ENCODE measurements around the gene GVQW3. TPM values are rescaled to one million over a fixed set of nuclear protein-coding genes. Genes with fewer than 3 reads are reported as not detected.

GVQW3 gene
- total and polyA plus RNA-seq, 11 donors: 0.19 to 2.3 (median 1.0) TPM

GRCh38 chr11:76391021-76391420 is 9.9 kb downstream of the GVQW3 start:
- 68 to 73% (median 72%) methylated on average over 6 of the region's 6 CpGs for WGBS, 4 donors
- Histone ChIP-seq H3K4me3 (no peak overlapping the region), H3K27me3 (no peaks in the 10 kb centered on the region), H3K27ac (no peak overlapping the region), H3K4me1 (no peaks in the 10 kb centered on the region), H3K36me3 (no peaks in the 10 kb centered on the region), H3K9me3 (no peaks in the 10 kb centered on the region)
- no peak for TF ChIP-seq CTCF (IDR thresholded peaks at IDR 0.05)
- no peak for TF ChIP-seq POLR2A (IDR thresholded peaks at IDR 0.05)
- intact Hi-C loops (cut with DNase I): no loop called here
- DNase-seq (no peak), ATAC-seq (no peak)

GRCh38 chr11:76391811-76392475 is 10.8 kb downstream of the GVQW3 start:
- TF ChIP-seq CTCF (IDR thresholded peaks at IDR 0.05) (no peak), POLR2A (IDR thresholded peaks at IDR 0.05) (no peak)
- no peak overlapping the region for H3K27ac ChIP-seq
- H3K36me3 ChIP-seq: no peaks in the 10 kb centered on the region
- H3K4me3 ChIP-seq: no peak overlapping the region
- H3K9me3 ChIP-seq: no peaks in the 10 kb centered on the region
- WGBS, 4 donors: 91 to 94% (median 92%) methylated on average over 7 of the region's 7 CpGs
- no peaks in the 10 kb centered on the region for H3K4me1 ChIP-seq
- ATAC-seq (no peak), DNase-seq (no peak)
- intact Hi-C loops (cut with DNase I): no loop called here
- H3K27me3 ChIP-seq: no peaks in the 10 kb centered on the region

GRCh38 chr11:76392870-76393269 is 11.7 kb downstream of the GVQW3 start:
- Histone ChIP-seq H3K4me1 (no peaks in the 10 kb centered on the region), H3K9me3 (no peaks in the 10 kb centered on the region), H3K27ac (no peak overlapping the region), H3K4me3 (no peak overlapping the region), H3K27me3 (no peaks in the 10 kb centered on the region), H3K36me3 (no peaks in the 10 kb centered on the region)
- no peak for TF ChIP-seq POLR2A (IDR thresholded peaks at IDR 0.05)
- TF ChIP-seq CTCF (IDR thresholded peaks at IDR 0.05): no peak
- ATAC-seq: no peak
- WGBS, 4 donors: 91 to 95% (median 92%) methylated on average over 1 of the region's 1 CpG
- DNase-seq: no peak
- intact Hi-C loops (cut with DNase I): no loop called here

- Histone ChIP-seq H3K4me1 (no peaks in the 10 kb centered on the region), H3K27ac (no peak overlapping the region), H3K27me3 (no peaks in the 10 kb centered on the region), H3K9me3 (no peaks in the 10 kb centered on the region), H3K36me3 (no peaks in the 10 kb centered on the region), H3K4me3 (no peak overlapping the region)
- TF ChIP-seq CTCF (IDR thresholded peaks at IDR 0.05): no peak
- DNase-seq: no peak
- intact Hi-C loops (cut with DNase I): no loop called here
- ATAC-seq: no peak
Observed at GRCh38 chr11:76394411-76394810, 13.3 kb downstream of the GVQW3 start.

Data from heart left ventricle (tissue), 16 donors.